ENCODE measurements around the gene CACNG7. TPM values are rescaled to one million over a fixed set of nuclear protein-coding genes. Genes with fewer than 3 reads are reported as not detected.
"Not testable (repeated sequence)": the region's sequence is repeated elsewhere in the genome, so short reads cannot be mapped to it uniquely, and the experiment has no call there.

Gene CACNG7, protein sequence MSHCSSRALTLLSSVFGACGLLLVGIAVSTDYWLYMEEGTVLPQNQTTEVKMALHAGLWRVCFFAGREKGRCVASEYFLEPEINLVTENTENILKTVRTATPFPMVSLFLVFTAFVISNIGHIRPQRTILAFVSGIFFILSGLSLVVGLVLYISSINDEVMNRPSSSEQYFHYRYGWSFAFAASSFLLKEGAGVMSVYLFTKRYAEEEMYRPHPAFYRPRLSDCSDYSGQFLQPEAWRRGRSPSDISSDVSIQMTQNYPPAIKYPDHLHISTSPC
- total RNA-seq = not detected

GRCh38 chr19:53908935-53909415 is at the start of gene CACNG7:
TSS of gene CACNG7 (plus strand) at chr19:53909278. CDS start at chr19:53912832, 3,554 bp downstream.
- Mint-ChIP-seq H3K4me3 (peak within 1 kb of the TSS; percentile 78), H3K36me3 (peaks cover 5% of the 10 kb centered on the region), H3K4me1 (ENCODE audit: low read depth in 2 of 2) (peaks cover 31 to 36% of the 10 kb centered on the region in 2 donors), H3K27ac (no peak within 1 kb of the TSS), H3K9me3 (no peaks in the 10 kb centered on the region), H3K27me3 (peaks cover 63 to 76% of the 10 kb centered on the region in 2 donors)
- DNase-seq (ENCODE audit: low spot score) (no peak), ATAC-seq (no peak)

DNA sequence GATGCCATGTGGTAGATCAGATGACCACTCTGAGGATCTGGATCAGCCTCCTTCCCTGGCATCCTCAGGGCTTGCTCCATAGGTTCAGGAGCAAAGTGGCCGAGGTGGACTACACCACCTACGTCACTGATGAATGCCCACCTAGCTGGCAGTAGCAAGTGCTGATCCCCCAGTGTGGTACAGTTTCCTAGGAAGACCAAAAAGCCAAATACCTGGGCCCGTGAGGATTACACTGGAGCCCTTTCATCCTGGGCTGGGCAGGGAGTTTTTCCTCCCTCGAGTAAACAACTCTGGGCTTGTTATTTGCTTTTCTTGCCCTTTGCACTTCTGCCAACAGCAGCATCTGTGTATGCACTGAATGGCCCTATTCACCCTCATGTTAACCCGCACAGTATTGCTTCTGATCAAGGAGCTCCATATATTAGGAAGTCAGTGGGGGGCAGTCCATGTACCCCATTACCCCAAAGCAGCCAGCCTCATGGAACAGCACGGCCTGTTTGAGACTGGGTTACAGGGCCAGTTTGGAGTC is 44.7 kb upstream of the CACNG7 start:
- H3K4me1 Mint-ChIP-seq (ENCODE audit: low read depth in 2 of 2) = peaks cover 17 to 26% of the 10 kb centered on the region in 2 donors
- H3K4me3 Mint-ChIP-seq = no peak overlapping the region
- no peak overlapping the region for H3K27ac Mint-ChIP-seq
- no peaks in the 10 kb centered on the region for H3K27me3 Mint-ChIP-seq
- ATAC-seq (no peak), DNase-seq (ENCODE audit: low spot score) (no peak)
- H3K36me3 Mint-ChIP-seq = no peaks in the 10 kb centered on the region
- H3K9me3 Mint-ChIP-seq = no peaks in the 10 kb centered on the region

DNA sequence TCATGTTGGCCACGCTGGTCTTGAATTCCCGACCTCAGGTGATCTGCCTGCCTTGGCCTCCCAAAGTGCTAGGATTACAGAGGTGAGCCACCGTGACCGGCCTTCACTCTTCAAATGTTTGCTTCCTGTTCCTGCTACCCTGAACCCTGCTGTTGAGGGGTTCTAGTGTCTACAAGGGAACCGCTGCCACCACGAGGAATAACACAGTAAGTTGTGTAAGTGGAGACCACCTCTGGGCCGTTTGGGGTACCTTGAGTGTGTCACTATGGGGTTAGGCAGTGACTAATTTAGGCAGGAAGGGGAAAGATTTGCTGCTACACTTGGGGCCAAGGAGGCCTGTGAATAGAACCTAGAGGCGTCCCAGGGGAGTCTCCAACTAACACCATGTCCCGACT is 43.6 kb upstream of the CACNG7 start:
- Mint-ChIP-seq H3K4me3 (peak overlapping the region; percentile 93), H3K27ac (peak overlapping the region in 1 of 2 donors; percentile 84), H3K9me3 (no peaks in the 10 kb centered on the region), H3K4me1 (ENCODE audit: low read depth in 2 of 2) (peaks cover 19 to 28% of the 10 kb centered on the region in 2 donors), H3K27me3 (no peaks in the 10 kb centered on the region), H3K36me3 (no peaks in the 10 kb centered on the region)
- ATAC-seq (no peak), DNase-seq (ENCODE audit: low spot score) (no peak)

GRCh38 chr19:53865918-53866864 is 42.9 kb upstream of the CACNG7 start:
- ATAC-seq (peak; percentile 49 to 65), DNase-seq (ENCODE audit: low spot score) (peak; percentile 76)
- peak overlapping the region; percentile 84 to 91 for H3K27ac Mint-ChIP-seq
- peak overlapping the region; percentile 93 for H3K4me3 Mint-ChIP-seq
- no peaks in the 10 kb centered on the region for H3K27me3 Mint-ChIP-seq
- peaks cover 23 to 35% of the 10 kb centered on the region in 2 donors for H3K4me1 Mint-ChIP-seq (ENCODE audit: low read depth in 2 of 2)
- H3K36me3 Mint-ChIP-seq = no peaks in the 10 kb centered on the region
- H3K9me3 Mint-ChIP-seq = no peaks in the 10 kb centered on the region

DNA sequence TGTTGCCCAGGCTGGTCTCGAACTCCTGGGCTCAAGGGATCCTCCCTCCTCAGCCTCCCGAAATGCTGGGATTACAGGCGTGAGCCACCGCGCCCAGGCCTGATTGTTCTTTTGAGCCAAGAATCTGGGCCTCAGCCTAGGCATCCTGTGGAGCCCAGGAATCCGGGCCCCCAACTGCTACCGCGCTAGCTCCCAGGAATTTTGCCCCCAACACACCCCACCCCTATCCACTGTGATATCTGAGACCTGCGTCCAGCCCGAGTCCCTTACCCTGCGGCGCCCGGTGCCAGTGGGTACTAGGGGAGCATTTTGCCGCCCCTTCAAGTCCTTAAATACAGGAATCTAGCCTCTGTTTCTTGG is 42.2 kb upstream of the CACNG7 start:
- no peaks in the 10 kb centered on the region for H3K9me3 Mint-ChIP-seq
- no peaks in the 10 kb centered on the region for H3K36me3 Mint-ChIP-seq
- H3K4me1 Mint-ChIP-seq (ENCODE audit: low read depth in 2 of 2) = peaks cover 27 to 41% of the 10 kb centered on the region in 2 donors
- H3K4me3 Mint-ChIP-seq = peak overlapping the region; percentile 93
- no peaks in the 10 kb centered on the region for H3K27me3 Mint-ChIP-seq
- DNase-seq (ENCODE audit: low spot score) = no peak
- H3K27ac Mint-ChIP-seq = peak overlapping the region; percentile 84 to 91
- ATAC-seq = no peak

DNA sequence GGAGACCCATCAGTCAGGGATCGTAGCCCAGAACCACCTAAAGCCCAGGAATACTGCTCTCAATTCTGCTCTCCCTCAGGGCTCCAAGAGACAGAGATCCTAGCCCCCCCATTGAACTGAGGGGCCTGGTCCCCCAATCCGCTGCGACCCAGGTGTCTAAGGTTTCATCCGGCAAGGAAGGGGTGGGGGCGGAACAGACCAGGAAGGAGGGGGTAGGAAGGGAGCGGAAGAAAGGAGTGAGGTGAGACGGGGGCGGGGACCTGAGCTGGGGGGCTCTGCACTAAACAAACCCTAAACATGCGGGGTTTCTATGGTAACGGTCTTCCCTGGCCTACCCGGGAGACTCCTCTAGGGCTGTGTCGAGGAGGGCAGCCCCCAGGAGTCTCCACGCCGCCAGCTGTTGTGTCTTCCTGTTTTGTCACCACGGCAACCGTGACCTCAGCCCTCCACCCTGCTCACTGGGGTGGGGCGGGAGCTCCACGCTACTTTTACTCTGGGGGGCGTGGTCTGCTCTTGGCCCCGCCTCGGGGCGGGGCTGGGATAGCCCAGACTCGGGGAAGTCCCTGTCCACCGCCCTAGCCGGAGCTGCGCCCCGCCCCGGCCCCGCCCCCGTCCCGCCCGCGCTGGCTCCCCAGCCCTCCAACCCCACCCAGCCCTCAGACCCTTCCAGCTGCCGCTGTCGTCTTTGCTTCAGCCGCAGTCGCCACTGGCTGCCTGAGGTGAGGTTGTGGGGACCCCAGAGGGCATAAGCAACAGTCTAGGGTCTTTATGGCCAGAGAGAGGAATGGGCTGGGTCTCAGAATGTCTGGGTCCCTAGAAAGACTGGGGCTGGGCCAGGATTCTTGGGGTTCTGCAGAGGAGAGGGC is 41.6 kb upstream of the CACNG7 start, which contains the start of gene MYADM:
MYADM (plus strand) TSS at position 659 of the 866 bp plus-strand sequence. CDS start 5,647 bp downstream, outside the sequence.
- Mint-ChIP-seq H3K9me3 (no peaks in the 10 kb centered on the region), H3K4me3 (peak within 1 kb of the TSS; percentile 93), H3K27ac (peak within 1 kb of the TSS; percentile 84 to 91), H3K4me1 (ENCODE audit: low read depth in 2 of 2) (peaks cover 27 to 41% of the 10 kb centered on the region in 2 donors), H3K36me3 (no peaks in the 10 kb centered on the region), H3K27me3 (no peaks in the 10 kb centered on the region)
- DNase-seq (ENCODE audit: low spot score) (peak; percentile 97), ATAC-seq (peak; percentile 90 to 94)

- ATAC-seq (no peak), DNase-seq (ENCODE audit: low spot score) (no peak)
- Mint-ChIP-seq H3K27ac (peak overlapping the region; percentile 84 to 91), H3K4me1 (ENCODE audit: low read depth in 2 of 2) (peaks cover 27 to 41% of the 10 kb centered on the region in 2 donors), H3K27me3 (no peaks in the 10 kb centered on the region), H3K9me3 (no peaks in the 10 kb centered on the region), H3K4me3 (peak overlapping the region; percentile 93), H3K36me3 (no peaks in the 10 kb centered on the region)
These were observed 40.8 kb upstream of the CACNG7 start for GRCh38 chr19:53868091-53868891.

- peaks cover 33 to 49% of the 10 kb centered on the region in 2 donors for H3K4me1 Mint-ChIP-seq (ENCODE audit: low read depth in 2 of 2)
- no peaks in the 10 kb centered on the region for H3K9me3 Mint-ChIP-seq
- H3K4me3 Mint-ChIP-seq = peak overlapping the region; percentile 93
- H3K27ac Mint-ChIP-seq = peak overlapping the region in 1 of 2 donors; percentile 84
- peaks cover 3% of the 10 kb centered on the region for H3K36me3 Mint-ChIP-seq
- DNase-seq (ENCODE audit: low spot score) (peak; percentile 93), ATAC-seq (peak; percentile 67 to 72)
- H3K27me3 Mint-ChIP-seq = no peaks in the 10 kb centered on the region
These were observed 39.9 kb upstream of the CACNG7 start for GRCh38 chr19:53868892-53869804.

DNA sequence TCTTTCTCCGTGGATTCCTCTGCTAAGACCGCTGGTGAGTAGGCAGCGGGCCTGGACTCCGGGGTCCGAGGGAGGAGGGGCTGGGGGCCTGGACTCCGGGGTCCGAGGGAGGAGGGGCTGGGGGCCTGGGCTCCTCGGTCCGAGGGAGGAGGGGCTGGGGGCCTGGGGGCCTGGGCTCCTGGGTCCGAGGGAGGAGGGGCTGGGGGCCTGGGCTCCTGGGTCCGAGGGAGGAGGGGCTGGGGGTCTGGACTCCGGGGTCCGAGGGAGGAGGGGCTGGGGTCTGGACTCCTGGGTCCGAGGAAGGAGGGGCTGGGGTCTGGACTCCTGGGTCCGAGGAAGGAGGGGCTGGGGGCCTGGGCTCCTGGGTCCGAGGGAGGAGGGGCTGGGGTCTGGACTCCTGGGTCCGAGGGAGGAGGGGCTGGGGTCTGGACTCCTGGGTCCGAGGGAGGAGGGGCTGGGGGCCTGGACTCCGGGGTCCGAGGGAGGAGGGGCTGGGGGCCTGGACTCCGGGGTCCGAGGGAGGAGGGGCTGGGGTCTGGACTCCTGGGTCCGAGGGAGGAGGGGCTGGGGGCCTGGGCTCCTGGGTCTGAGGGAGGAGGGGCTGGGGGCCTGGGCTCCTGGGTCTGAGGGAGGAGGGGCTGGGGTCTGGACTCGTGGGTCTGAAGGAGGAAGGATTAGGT is 39.1 kb upstream of the CACNG7 start:
- H3K4me3 Mint-ChIP-seq = peak overlapping the region; percentile 93
- H3K4me1 Mint-ChIP-seq (ENCODE audit: low read depth in 2 of 2) = peaks cover 41 to 57% of the 10 kb centered on the region in 2 donors
- not testable (repeated sequence) for H3K27me3 Mint-ChIP-seq; H3K9me3 Mint-ChIP-seq; ATAC-seq; DNase-seq (ENCODE audit: low spot score)
- peak overlapping the region; percentile 4 to 84 for H3K27ac Mint-ChIP-seq
- peaks cover 10% of the 10 kb centered on the region for H3K36me3 Mint-ChIP-seq

DNA sequence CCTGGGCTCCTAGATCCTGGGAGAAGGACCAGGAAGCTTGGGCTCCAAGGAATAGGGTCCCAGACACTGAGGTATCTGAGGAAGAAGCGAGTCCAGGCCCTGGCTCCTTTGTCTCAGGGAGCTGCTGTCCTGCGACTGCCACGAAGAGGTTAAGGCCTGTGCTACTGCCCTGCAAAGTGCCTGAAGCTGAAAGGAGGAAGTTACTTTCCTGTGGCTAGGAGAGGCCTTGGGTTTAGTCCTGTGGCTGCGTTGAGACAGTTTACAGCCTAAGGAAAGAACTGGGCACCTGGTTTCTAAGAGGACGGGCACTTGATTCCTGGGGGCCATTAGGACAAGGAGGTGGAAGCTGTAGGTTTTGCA is 38.6 kb upstream of the CACNG7 start:
- H3K27me3 Mint-ChIP-seq = no peaks in the 10 kb centered on the region
- H3K36me3 Mint-ChIP-seq = peaks cover 10% of the 10 kb centered on the region
- no peaks in the 10 kb centered on the region for H3K9me3 Mint-ChIP-seq
- H3K4me1 Mint-ChIP-seq (ENCODE audit: low read depth in 2 of 2) = peaks cover 41 to 58% of the 10 kb centered on the region in 2 donors
- no peak for ATAC-seq
- DNase-seq (ENCODE audit: low spot score) = no peak
- H3K4me3 Mint-ChIP-seq = peak overlapping the region; percentile 2
- peak overlapping the region; percentile 2 to 4 for H3K27ac Mint-ChIP-seq

GRCh38 chr19:53871454-53871853 is 37.6 kb upstream of the CACNG7 start:
- peak overlapping the region; percentile 2 for H3K4me3 Mint-ChIP-seq
- peaks cover 37 to 49% of the 10 kb centered on the region in 2 donors for H3K4me1 Mint-ChIP-seq (ENCODE audit: low read depth in 2 of 2)
- ATAC-seq = no peak
- H3K27me3 Mint-ChIP-seq = no peaks in the 10 kb centered on the region
- no peak for DNase-seq (ENCODE audit: low spot score)
- peak overlapping the region; percentile 2 to 4 for H3K27ac Mint-ChIP-seq
- H3K9me3 Mint-ChIP-seq = no peaks in the 10 kb centered on the region
- peaks cover 10% of the 10 kb centered on the region for H3K36me3 Mint-ChIP-seq
